WTC11 (cell line): ENCODE measurements around the gene CHN1. TPM values are rescaled to one million over a fixed set of nuclear protein-coding genes. Genes with fewer than 3 reads are reported as not detected.

Experiments
- ATAC-seq: fragments of 200-7000 bp; cut with Tn5 transposase; 2 replicates; pipeline ENCODE4 v1.10.0; 2021; ENCODE audit warnings: mild to moderate bottlenecking, moderate library complexity
- CTCF ChIA-PET: fragments of 300-600 bp; sonication (Branson Sonifier 250); formaldehyde crosslinking; loops from one replicate; lab custom pipeline; 2021; ENCODE audit warnings: antibody characterized with exemption; lab: Charles Lee
- POLR2A ChIA-PET: fragments of 350-600 bp; sonication (Branson Sonifier 250); formaldehyde crosslinking; loops from one replicate; lab custom pipeline; 2021; ENCODE audit warnings: antibody characterized with exemption; lab: Charles Lee
- DNase-seq: peaks from one replicate; pipeline ENCODE4 v3.0.0; 2021; ENCODE audit warnings: low spot score
- H3K27ac Mint-ChIP-seq: 2 replicates; pipeline ENCODE4 v1.8.0; 2021; ENCODE audit warnings: mixed read lengths
- H3K27me3 Mint-ChIP-seq: 2 replicates; pipeline ENCODE4 v1.8.0; 2021; ENCODE audit warnings: low read depth, mild to moderate bottlenecking, moderate library complexity, mixed read lengths
- H3K36me3 Mint-ChIP-seq: 2 replicates; pipeline ENCODE4 v1.8.0; 2021; ENCODE audit warnings: mixed read lengths
- H3K4me1 Mint-ChIP-seq: 2 replicates; pipeline ENCODE4 v1.8.0; 2022; ENCODE audit warnings: mixed read lengths
- H3K4me3 Mint-ChIP-seq: 2 replicates; pipeline ENCODE4 v1.8.0; 2021; ENCODE audit warnings: mild to moderate bottlenecking, moderate library complexity, mixed read lengths
- H3K9me3 Mint-ChIP-seq: 2 replicates; pipeline ENCODE4 v1.8.0; 2021; ENCODE audit warnings: mixed read lengths
- FOXK1 ChIP-seq: sonication (generic); formaldehyde crosslinking; IDR thresholded peaks from 2 replicates; pipeline ENCODE4 v1.8.0; 2022; ENCODE audit warnings: mild to moderate bottlenecking, moderate library complexity, missing genetic modification reagents
- HMGA2 ChIP-seq: fragments of 250-450 bp; sonication (Bioruptor Pico); IDR thresholded peaks from 2 replicates; pipeline ENCODE4 v1.4.0; 2021; ENCODE audit warnings: mild to moderate bottlenecking, moderate library complexity
- NFE2L1 ChIP-seq: sonication (generic); formaldehyde crosslinking; IDR thresholded peaks from 2 replicates; pipeline ENCODE4 v1.8.1; 2023; ENCODE audit warnings: missing genetic modification reagents
- PRRX2 ChIP-seq: fragments of 250-450 bp; sonication (Bioruptor Pico); IDR thresholded peaks from 2 replicates; pipeline ENCODE4 v1.8.0; 2021; ENCODE audit warnings: mild to moderate bottlenecking
- TCF7 ChIP-seq: sonication (generic); formaldehyde crosslinking; IDR thresholded peaks from 2 replicates; pipeline ENCODE4 v1.8.0; 2022; ENCODE audit warnings: mild to moderate bottlenecking, low read depth, missing genetic modification reagents, moderate library complexity
- ZBTB21 ChIP-seq: sonication (generic); formaldehyde crosslinking; IDR thresholded peaks from 2 replicates; pipeline ENCODE4 v1.8.1; 2023; ENCODE audit warnings: mild to moderate bottlenecking, missing genetic modification reagents, borderline replicate concordance
- ZNF121 ChIP-seq: sonication (generic); formaldehyde crosslinking; IDR thresholded peaks from 2 replicates; pipeline ENCODE4 v1.8.0; 2023; ENCODE audit warnings: missing genetic modification reagents
- ZNF219 ChIP-seq: sonication (generic); formaldehyde crosslinking; IDR thresholded peaks from 2 replicates; pipeline ENCODE4 v1.8.0; 2023; ENCODE audit warnings: missing genetic modification reagents, mild to moderate bottlenecking, borderline replicate concordance
- ZNF396 ChIP-seq: fragments of 250-450 bp; sonication (Bioruptor Pico); IDR thresholded peaks from 2 replicates; pipeline ENCODE4 v1.8.0; 2021; ENCODE audit warnings: mild to moderate bottlenecking, moderate library complexity, borderline replicate concordance
- total RNA-seq: library from RNA; stranded (reverse); gene quantifications from 3 replicates; pipeline ENCODE4 v1.2.3, GENCODE V29; 2021
- TF ChIP-seq, protein P1 (sequence below): sonication (generic); formaldehyde crosslinking; IDR thresholded peaks from 2 replicates; pipeline ENCODE4 v1.8.1; 2023; ENCODE audit warnings: mild to moderate bottlenecking, missing genetic modification reagents, moderate library complexity
- TF ChIP-seq, protein P2 (sequence below): sonication (generic); formaldehyde crosslinking; IDR thresholded peaks from 2 replicates; pipeline ENCODE4 v1.8.1; 2022; ENCODE audit warnings: missing genetic modification reagents, borderline replicate concordance
- TF ChIP-seq, protein P3 (sequence below): fragments of 250-450 bp; sonication (Bioruptor Pico); IDR thresholded peaks from 2 replicates; pipeline ENCODE4 v1.9.0; 2021; ENCODE audit warnings: moderate library complexity, mild to moderate bottlenecking, inconsistent platforms, borderline replicate concordance
- TF ChIP-seq, protein P4 (sequence below): sonication (generic); formaldehyde crosslinking; IDR thresholded peaks from 2 replicates; pipeline ENCODE4 v1.8.0; 2022; ENCODE audit warnings: missing genetic modification reagents
- TF ChIP-seq, protein P5 (sequence below): sonication (generic); formaldehyde crosslinking; IDR thresholded peaks from 2 replicates; pipeline ENCODE4 v1.8.1; 2023; ENCODE audit warnings: mild to moderate bottlenecking, missing genetic modification reagents, borderline replicate concordance
- TF ChIP-seq, protein P6 (sequence below): fragments of 250-450 bp; sonication (Bioruptor Pico); IDR thresholded peaks from 2 replicates; pipeline ENCODE4 v1.9.0; 2021; ENCODE audit warnings: mild to moderate bottlenecking, borderline replicate concordance

Gene CHN1
- total RNA-seq, 1 experiment from 2014 or later, result 30.0 TPM

DNA sequence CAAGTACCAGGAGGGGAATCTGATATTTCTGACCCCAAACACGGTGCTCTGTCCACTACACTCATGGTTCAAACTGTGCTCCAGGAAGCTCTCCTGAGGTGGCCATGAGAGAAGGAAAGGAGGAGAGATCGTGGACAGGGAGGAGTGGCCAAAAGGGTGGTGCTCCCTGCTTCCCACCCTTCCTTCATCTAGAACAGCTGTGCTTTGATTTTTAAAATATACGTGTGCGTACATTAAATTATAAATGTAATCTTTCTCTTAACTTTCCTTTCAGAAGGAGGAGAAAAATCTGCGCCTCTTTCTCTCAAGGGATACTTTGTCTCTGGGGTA is 232.7 kb downstream of the CHN1 start:
- H3K27me3 Mint-ChIP-seq, result no peaks in the 10 kb centered on the region
- no peak for ATAC-seq
- CTCF ChIA-PET, result interaction anchor here (0.6 to 3.1 kb wide), 30 partner anchors 12 to 556 kb away, joined by 3 to 68 read pairs (median 4); partner anchors contain the start of gene CHN1
- H3K27ac Mint-ChIP-seq, result peak overlapping the region; percentile 97
- DNase-seq, result no peak
- H3K4me3 Mint-ChIP-seq, result peak overlapping the region; percentile 16; the same call in 1 of the 2 replicates
- H3K4me1 Mint-ChIP-seq, result peaks cover 76% of the 10 kb centered on the region
- no peaks in the 10 kb centered on the region; the same call in 1 of the 2 replicates for H3K9me3 Mint-ChIP-seq
- no peaks in the 10 kb centered on the region for H3K36me3 Mint-ChIP-seq
- no peak for TF ChIP-seq PRRX2 (CRISPR knock-in tag)
- TF ChIP-seq, protein P1, sequence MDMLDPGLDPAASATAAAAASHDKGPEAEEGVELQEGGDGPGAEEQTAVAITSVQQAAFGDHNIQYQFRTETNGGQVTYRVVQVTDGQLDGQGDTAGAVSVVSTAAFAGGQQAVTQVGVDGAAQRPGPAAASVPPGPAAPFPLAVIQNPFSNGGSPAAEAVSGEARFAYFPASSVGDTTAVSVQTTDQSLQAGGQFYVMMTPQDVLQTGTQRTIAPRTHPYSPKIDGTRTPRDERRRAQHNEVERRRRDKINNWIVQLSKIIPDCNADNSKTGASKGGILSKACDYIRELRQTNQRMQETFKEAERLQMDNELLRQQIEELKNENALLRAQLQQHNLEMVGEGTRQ, result no peak
- TF ChIP-seq, protein P2, sequence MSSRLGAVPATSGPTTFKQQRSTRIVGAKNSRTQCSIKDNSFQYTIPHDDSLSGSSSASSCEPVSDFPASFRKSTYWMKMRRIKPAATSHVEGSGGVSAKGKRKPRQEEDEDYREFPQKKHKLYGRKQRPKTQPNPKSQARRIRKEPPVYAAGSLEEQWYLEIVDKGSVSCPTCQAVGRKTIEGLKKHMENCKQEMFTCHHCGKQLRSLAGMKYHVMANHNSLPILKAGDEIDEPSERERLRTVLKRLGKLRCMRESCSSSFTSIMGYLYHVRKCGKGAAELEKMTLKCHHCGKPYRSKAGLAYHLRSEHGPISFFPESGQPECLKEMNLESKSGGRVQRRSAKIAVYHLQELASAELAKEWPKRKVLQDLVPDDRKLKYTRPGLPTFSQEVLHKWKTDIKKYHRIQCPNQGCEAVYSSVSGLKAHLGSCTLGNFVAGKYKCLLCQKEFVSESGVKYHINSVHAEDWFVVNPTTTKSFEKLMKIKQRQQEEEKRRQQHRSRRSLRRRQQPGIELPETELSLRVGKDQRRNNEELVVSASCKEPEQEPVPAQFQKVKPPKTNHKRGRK, result no peak
- TF ChIP-seq, all 79 proteins: peak for 0
- POLR2A ChIA-PET, result interaction anchor here (1.3 kb wide), 1 partner anchor 23 kb away, joined by 4 read pairs; no protein-coding TSS in a partner anchor

DNA sequence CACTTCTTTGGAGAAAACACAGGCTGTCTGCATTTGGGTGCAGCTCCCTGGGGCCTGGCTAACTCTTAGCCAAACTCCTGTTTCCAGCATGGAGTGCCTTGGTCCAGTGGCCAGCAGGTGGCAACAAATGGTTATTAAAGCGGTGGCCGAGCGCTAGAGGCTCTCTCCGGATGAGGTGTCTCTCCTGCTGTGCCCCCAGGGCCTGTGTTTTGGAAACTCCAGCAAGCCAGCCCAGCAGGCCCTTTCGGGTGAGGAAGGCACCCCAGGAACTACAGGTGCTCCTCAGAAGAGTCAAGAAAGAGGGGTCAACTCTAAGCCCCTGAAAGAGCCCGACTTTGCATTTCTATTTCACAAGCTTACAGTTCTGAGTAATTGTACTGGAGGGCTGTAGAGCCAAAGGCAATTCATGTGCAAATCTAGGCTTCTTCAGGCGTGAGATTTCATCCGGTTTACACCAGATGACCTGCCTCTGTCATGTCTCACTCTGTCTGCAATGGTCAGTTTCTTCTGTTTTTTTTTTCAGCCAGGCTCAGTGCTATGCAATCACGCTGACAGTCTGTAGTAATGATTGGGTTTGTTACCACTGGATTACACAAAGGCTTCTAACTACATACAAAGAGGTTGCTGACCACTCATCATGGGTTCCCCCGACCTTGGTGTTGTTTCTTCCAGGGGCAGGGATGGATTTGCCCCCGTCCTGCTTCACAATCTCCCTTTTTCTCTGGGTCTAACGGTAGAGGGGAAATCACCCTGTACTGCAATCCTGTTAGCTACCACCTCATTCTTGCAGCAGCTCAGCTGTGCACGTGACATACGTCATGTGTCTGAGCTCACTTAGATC is 233.3 kb downstream of the CHN1 start:
- DNase-seq (peak; percentile 90), ATAC-seq (peak; percentile 78)
- Mint-ChIP-seq H3K4me1 (peaks cover 70% of the 10 kb centered on the region), H3K4me3 (peak overlapping the region; percentile 34; the same call in 1 of the 2 replicates), H3K9me3 (no peaks in the 10 kb centered on the region; the same call in 1 of the 2 replicates), H3K36me3 (no peaks in the 10 kb centered on the region), H3K27ac (peak overlapping the region; percentile 97), H3K27me3 (no peaks in the 10 kb centered on the region)
- POLR2A ChIA-PET, result interaction anchor here (0.9 to 1.3 kb wide), 3 partner anchors 17 to 218 kb away, joined by 3 to 4 read pairs (median 3); no protein-coding TSS in a partner anchor
- CTCF ChIA-PET, result interaction anchor here (0.6 to 3.1 kb wide), 55 partner anchors 9 to 557 kb away, joined by 3 to 68 read pairs (median 4); partner anchors contain the start of gene CHN1
- TF ChIP-seq, protein P3, sequence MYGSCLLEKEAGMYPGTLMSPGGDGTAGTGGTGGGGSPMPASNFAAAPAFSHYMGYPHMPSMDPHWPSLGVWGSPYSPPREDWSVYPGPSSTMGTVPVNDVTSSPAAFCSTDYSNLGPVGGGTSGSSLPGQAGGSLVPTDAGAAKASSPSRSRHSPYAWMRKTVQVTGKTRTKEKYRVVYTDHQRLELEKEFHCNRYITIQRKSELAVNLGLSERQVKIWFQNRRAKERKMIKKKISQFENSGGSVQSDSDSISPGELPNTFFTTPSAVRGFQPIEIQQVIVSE (CRISPR knock-in tag), result no peak
- TF ChIP-seq HMGA2 (CRISPR knock-in tag) (no peak), ZBTB21 (peak; percentile 71; the same call in 1 of the 2 replicates), FOXK1 (CRISPR knock-in tag) (peak; percentile 43; the same call in 1 of the 2 replicates), NFE2L1 (CRISPR knock-in tag) (no peak), TCF7 (CRISPR knock-in tag) (no peak), ZNF396 (CRISPR knock-in tag) (0 out of 2 replicates have a peak, but pooled peaks have one; percentile 36), ZNF219 (CRISPR knock-in tag) (peak; percentile 93; the same call in 1 of the 2 replicates), ZNF121 (CRISPR knock-in tag) (no peak)
- TF ChIP-seq, protein P4, sequence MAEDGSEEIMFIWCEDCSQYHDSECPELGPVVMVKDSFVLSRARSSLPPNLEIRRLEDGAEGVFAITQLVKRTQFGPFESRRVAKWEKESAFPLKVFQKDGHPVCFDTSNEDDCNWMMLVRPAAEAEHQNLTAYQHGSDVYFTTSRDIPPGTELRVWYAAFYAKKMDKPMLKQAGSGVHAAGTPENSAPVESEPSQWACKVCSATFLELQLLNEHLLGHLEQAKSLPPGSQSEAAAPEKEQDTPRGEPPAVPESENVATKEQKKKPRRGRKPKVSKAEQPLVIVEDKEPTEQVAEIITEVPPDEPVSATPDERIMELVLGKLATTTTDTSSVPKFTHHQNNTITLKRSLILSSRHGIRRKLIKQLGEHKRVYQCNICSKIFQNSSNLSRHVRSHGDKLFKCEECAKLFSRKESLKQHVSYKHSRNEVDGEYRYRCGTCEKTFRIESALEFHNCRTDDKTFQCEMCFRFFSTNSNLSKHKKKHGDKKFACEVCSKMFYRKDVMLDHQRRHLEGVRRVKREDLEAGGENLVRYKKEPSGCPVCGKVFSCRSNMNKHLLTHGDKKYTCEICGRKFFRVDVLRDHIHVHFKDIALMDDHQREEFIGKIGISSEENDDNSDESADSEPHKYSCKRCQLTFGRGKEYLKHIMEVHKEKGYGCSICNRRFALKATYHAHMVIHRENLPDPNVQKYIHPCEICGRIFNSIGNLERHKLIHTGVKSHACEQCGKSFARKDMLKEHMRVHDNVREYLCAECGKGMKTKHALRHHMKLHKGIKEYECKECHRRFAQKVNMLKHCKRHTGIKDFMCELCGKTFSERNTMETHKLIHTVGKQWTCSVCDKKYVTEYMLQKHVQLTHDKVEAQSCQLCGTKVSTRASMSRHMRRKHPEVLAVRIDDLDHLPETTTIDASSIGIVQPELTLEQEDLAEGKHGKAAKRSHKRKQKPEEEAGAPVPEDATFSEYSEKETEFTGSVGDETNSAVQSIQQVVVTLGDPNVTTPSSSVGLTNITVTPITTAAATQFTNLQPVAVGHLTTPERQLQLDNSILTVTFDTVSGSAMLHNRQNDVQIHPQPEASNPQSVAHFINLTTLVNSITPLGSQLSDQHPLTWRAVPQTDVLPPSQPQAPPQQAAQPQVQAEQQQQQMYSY (CRISPR knock-in tag), result no peak
- TF ChIP-seq, protein P5, sequence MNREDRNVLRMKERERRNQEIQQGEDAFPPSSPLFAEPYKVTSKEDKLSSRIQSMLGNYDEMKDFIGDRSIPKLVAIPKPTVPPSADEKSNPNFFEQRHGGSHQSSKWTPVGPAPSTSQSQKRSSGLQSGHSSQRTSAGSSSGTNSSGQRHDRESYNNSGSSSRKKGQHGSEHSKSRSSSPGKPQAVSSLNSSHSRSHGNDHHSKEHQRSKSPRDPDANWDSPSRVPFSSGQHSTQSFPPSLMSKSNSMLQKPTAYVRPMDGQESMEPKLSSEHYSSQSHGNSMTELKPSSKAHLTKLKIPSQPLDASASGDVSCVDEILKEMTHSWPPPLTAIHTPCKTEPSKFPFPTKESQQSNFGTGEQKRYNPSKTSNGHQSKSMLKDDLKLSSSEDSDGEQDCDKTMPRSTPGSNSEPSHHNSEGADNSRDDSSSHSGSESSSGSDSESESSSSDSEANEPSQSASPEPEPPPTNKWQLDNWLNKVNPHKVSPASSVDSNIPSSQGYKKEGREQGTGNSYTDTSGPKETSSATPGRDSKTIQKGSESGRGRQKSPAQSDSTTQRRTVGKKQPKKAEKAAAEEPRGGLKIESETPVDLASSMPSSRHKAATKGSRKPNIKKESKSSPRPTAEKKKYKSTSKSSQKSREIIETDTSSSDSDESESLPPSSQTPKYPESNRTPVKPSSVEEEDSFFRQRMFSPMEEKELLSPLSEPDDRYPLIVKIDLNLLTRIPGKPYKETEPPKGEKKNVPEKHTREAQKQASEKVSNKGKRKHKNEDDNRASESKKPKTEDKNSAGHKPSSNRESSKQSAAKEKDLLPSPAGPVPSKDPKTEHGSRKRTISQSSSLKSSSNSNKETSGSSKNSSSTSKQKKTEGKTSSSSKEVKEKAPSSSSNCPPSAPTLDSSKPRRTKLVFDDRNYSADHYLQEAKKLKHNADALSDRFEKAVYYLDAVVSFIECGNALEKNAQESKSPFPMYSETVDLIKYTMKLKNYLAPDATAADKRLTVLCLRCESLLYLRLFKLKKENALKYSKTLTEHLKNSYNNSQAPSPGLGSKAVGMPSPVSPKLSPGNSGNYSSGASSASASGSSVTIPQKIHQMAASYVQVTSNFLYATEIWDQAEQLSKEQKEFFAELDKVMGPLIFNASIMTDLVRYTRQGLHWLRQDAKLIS (CRISPR knock-in tag), result 0 out of 2 replicates have a peak, but pooled peaks have one; percentile 73
- TF ChIP-seq, protein P6, sequence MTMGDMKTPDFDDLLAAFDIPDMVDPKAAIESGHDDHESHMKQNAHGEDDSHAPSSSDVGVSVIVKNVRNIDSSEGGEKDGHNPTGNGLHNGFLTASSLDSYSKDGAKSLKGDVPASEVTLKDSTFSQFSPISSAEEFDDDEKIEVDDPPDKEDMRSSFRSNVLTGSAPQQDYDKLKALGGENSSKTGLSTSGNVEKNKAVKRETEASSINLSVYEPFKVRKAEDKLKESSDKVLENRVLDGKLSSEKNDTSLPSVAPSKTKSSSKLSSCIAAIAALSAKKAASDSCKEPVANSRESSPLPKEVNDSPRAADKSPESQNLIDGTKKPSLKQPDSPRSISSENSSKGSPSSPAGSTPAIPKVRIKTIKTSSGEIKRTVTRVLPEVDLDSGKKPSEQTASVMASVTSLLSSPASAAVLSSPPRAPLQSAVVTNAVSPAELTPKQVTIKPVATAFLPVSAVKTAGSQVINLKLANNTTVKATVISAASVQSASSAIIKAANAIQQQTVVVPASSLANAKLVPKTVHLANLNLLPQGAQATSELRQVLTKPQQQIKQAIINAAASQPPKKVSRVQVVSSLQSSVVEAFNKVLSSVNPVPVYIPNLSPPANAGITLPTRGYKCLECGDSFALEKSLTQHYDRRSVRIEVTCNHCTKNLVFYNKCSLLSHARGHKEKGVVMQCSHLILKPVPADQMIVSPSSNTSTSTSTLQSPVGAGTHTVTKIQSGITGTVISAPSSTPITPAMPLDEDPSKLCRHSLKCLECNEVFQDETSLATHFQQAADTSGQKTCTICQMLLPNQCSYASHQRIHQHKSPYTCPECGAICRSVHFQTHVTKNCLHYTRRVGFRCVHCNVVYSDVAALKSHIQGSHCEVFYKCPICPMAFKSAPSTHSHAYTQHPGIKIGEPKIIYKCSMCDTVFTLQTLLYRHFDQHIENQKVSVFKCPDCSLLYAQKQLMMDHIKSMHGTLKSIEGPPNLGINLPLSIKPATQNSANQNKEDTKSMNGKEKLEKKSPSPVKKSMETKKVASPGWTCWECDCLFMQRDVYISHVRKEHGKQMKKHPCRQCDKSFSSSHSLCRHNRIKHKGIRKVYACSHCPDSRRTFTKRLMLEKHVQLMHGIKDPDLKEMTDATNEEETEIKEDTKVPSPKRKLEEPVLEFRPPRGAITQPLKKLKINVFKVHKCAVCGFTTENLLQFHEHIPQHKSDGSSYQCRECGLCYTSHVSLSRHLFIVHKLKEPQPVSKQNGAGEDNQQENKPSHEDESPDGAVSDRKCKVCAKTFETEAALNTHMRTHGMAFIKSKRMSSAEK (CRISPR knock-in tag), result no peak
